HG02973 (cell line): ENCODE data around the gene PNPLA7.
A peak's percentile ranks its signal among the peaks of the same experiment; 100 is the strongest.
"Not testable (repeated sequence)": the region's sequence is repeated elsewhere in the genome, so short reads cannot be mapped to it uniquely, and the experiment has no call there.

Source experiments
- ATAC-seq: cut with Tn5 transposase; IDR thresholded peaks from one replicate; pipeline ENCODE4 v1.9.1; 2021; ENCODE audit warnings: moderate library complexity; ENCODE audit not compliant: unreplicated experiment

PNPLA7 gene

DNA sequence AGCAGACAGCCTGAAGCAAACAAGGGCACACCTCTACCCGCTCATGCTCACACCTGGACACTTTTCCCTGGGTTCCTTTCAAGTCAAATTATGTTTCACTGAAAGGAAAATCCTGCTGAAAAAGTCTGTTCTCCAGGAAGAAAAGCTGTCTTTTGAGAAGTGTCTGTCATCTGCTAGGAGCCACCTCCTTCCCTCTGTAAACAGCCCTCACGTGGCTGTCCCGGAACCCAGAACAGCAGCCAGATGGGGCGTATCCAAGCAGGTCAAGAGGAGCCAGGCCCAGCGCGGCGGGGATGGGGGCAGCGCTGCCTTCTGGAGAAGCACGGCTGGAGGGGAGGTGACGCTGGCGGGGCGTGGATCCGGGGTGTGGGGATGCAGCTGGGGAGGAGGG lies at the start of gene PNPLA7:
Gene PNPLA7 (minus strand): TSS at position 172 of the 391 bp plus-strand sequence. CDS start 205 bp downstream, outside the sequence.
- ATAC-seq, result no peak

DNA sequence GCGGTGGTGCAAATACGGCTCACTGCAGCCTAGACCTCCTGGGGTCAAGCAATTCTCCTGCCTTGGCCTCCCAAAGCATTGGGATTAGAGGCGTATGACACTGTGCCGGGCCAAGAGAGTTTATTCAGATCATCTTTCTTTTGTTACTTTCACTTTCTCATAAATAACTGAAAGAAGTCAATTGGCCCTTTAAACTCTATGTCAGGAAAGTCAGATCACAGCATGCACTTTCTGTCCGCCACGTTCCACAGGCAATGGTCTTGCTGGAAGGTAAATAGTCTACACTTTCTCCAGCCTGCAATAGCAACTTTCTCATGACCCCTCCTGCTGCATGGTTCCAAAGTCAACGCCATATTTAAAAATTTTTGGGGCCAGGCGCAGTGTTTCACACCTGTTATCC lies 48.7 kb upstream of the PNPLA7 start:
- ATAC-seq, result no peak

DNA sequence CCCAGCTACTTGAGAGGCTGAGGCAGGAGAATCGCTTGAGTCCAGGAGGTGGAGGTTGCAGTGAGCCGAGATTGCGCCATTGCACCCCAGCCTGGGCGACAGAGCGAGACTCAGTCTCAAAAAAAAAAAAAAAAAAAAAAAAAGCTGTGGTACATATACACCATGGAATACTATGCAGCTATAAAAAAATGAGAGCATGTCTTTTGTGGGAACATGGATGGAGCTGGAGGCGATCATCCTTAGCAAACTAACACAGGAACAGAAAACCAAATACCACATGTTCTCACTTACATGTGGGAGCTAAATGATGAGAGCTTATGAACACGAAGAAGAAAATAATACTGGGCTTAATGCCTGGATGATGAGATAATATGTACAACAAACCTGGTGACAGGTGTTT lies 46.4 kb upstream of the PNPLA7 start:
- not testable (repeated sequence) for ATAC-seq

DNA sequence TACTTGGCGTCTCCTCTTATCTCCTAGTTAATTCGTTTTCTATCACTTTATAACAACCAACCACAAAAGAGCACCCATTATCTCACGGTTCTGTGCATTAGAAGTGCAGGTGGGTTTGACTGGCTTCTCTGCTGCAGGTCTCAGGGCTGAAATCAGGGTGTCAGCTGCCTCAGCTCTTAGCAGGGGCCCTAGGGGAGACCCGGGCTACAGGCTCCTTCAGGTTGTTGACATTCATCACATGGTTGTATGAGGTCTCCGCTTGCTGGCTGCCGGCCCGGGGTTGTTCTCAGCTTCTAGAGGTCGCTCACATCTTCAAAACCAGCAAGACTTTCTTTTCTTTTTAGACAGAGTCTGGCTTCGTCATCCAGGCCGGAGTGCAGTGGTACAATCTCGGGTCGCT lies 43.0 kb upstream of the PNPLA7 start:
- ATAC-seq, result no peak

DNA sequence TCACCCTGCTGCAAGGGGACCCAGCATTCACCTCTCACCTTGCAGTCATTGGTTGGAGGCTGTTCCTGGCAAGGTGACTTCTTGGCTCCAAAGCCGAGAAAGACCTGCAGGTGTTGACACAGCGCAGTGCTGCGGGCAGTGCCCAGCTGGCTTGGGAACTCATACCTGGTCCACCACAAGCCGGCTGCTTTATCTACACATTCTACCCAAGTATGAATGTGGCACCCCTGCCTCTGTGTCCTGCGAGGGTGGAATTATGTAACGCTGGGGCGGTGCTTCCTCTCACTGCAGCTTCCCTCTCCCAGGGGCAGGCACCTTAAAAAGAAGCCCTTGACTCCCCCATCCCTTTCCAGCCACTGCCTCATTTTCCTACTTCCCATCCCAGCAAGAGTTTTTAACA lies 42.6 kb upstream of the PNPLA7 start:
- no peak for ATAC-seq

DNA sequence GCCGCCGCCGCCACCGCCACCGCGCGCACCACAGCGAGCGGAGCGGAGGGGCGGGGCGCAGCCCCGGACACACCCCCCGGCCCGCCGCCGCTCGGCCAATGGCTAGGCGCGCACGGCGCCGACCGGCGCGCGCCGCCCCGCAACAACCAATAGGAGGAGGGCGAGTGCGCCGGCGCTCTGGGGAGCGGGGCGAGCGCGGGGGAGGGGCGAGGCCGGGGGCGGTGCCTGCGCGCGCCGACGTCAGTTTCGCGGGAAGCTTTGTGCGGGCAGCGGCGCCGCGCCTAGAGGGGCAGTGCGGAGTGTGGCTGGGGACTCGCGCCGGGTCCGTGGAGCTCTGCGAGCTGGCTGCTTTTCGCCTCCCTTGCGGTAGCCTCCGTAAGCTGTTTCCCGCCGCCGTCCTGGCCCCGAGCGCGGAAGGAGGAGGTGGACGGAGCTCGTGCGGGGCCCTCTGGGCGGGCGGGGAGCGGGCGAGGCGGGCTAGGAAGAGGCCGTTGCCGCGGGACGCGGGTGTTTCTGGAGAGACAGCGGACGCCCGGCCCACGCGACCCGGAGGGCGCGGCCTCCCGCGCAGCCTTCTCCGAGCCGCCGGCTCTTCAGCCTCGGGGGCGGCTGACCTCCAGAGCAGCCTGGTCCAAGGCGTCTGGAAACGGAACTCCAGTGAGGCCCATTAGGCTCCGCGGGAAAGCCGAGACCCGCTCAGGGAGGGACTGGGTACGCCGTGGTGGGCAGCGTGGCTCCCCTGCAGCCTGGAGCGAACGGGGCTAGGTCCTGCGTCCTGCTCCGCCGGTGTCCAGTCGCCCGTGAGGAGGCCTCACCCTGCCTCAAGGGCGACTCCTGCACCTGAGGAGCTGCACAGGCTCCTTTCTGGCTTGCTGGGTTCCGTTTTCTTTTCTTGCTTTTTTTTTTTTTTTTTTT lies 40.5 kb upstream of the PNPLA7 start, which contains the start of gene ZMYND19:
Gene ZMYND19 (minus strand): TSS at position 44 of the 915 bp plus-strand sequence. CDS start 249 bp downstream, outside the sequence.
- ATAC-seq, result peak; percentile 73

DNA sequence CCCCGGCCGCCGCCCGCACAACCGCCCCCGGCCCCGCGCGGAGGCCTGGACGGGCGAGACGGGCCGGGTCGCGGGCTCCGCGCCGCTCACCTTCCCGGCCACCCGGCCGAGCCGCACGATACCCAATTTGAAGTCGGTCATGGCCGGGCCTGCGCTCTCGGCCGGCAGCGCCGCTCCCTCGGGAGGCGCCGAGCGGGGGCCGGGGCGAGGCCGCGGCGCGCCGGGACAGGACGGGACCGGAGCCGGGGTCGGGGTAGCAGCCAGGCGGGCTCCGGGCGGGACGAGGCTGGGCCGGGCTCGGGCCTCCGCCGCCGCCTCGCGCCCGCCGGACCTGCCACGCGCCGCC lies 39.9 kb upstream of the PNPLA7 start:
- ATAC-seq, result no peak

DNA sequence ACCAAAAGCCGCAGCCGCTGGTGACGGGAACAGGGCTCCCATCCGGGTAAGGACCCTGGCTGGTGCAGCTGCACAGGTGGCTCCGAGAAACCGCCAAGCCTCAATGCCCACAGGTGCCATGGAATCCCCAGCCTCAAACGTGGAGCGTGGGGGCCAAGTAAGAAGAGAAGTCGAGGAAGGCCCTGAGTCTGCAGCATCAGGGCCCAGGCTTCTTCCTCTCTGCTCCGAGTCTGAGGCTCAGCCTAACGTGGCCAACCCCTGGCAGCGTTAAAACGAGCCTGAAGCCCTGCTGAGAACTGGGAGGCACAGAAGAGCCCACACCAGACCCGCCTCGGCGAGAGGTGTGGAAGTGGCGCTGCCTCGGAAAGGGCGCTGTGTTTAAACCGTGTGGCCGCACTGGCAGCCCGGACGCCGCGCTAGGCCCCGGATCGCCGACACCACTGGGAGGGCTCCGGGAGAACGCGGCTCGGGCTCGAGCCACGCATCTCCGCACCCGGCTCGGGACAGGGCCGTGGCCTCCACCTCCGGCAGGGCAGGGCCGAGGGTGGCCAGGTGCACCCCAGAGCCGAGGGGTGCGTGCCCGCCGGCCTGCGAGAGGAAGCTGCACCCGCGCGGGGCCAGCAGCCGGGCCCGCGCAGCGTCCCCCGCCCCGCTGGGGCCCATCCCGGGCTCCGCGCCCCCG lies 39.4 kb upstream of the PNPLA7 start:
- ATAC-seq, result peak; percentile 18

DNA sequence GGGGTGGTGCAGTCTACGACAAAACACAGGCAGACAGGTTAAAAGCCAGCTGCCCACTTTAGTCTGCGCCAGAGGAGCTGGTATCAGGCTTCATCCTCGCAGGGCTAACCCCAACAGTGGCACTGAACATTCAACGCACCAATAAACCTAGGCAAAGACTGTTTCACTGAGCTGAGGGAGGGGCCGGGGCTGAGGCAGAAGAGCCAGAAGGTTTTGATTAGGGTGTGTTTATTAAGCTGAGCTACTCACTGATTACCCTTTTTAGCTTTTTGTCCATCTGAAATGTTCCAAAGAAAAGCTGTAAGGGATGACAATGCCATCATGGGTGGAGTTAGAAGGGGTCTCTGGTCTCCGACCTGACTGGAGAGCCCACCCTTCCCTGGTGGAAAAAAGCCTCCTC lies 38.7 kb upstream of the PNPLA7 start:
- no peak for ATAC-seq

DNA sequence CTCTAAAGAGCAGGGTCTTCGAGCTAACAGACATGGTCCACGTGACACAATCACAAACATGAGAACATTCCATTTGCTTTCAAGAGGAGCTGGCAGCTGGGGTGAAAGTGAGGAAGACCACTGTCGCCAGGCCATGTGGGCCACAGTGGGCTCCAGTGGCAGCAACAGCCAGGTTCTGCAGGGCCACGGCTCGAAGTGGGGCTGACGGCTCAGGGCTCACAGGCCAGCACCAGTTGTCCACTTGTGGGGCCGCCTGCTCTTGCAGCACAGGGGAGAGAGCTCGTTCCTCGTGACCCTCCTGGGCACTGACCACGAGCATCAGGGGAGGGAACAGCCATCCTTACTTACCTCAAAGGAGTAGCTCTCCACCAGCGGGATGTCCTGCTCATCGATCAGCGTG lies 38.1 kb upstream of the PNPLA7 start:
- ATAC-seq, result no peak

DNA sequence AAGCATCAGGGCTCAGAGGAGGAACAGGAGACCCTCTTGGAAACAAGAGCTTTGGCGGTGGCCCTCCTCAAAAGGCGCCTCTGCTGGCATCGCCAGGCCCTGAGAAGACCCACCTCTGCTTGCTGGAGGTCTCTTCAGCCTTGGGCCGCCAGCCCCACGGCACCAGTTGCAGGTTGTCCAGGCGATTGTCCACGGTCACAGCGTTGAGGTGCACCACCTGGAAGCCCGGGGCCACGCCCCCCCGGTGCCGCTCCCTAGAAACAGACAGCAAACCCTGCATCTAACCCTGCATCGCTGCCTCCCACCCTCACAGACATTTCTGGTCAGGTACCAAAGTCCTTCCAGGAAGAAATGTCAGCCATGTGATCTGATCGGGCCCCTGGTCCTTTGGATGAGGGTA lies 36.7 kb upstream of the PNPLA7 start:
- no peak for ATAC-seq

DNA sequence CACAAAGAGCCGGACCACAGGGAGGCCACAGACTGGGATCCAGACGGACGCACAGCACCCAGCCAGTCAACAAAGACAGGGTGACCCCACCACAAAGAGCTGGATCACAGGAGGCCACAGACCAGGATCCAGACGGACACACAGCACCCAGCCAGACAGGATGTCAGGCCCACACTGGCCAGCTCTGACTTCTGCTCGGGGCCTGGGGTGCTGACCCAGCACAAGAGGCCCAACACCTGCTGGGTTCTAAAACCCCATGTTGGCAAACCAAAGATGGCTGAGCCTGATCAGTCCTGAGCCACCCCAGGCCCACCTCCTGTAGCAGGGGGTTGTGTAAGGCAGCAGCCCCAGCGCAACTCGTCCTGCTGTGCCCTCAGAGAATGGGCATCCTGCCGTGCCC lies 33.8 kb upstream of the PNPLA7 start:
- no peak for ATAC-seq

DNA sequence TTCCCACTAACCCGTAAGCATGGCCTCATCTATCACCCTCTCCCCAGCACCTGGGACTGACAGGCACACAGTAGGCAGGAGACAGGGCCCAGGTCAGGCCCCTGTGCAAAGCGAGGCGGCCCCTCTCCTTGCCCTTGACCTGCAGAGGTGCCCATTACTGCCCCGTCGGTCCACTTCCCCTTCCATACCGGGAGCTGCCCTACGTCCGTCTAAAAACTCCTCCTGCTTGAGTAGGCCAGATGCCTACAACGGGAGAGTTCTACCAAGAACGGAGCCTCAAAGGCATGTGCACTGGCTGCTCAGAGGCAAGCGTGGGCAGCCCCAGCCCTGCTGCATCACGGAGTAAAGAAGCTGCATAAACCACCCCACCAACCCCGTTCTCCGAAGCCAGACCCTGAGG lies 33.1 kb upstream of the PNPLA7 start:
- ATAC-seq, result no peak

DNA sequence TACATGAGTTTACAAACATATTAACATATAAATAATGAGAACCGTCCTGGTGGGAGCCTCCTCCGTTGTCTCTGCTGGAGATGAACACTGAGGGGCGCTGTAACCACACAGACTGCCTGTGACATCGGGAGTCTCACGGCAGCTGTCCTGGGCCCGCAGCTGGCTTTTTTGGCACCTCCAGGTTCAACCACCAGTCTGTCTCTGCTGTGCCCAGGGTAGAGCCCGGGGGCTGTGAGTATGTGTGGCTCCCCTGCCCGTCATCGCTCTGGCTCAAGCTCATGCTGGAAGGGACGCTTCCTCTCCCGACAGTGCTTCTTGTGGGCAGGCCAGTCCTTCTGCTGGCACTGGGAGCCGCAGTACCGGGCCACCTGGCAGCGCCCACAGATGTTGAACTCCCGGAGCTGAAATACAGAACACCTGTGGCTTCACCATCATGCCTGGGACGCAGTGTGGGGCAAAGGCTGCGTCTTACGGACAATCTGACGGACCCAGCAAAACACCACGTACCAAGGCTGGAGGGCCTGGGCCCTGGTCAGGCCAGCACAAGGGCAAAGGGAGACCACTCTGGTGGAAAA lies 32.2 kb upstream of the PNPLA7 start:
- ATAC-seq, result no peak

DNA sequence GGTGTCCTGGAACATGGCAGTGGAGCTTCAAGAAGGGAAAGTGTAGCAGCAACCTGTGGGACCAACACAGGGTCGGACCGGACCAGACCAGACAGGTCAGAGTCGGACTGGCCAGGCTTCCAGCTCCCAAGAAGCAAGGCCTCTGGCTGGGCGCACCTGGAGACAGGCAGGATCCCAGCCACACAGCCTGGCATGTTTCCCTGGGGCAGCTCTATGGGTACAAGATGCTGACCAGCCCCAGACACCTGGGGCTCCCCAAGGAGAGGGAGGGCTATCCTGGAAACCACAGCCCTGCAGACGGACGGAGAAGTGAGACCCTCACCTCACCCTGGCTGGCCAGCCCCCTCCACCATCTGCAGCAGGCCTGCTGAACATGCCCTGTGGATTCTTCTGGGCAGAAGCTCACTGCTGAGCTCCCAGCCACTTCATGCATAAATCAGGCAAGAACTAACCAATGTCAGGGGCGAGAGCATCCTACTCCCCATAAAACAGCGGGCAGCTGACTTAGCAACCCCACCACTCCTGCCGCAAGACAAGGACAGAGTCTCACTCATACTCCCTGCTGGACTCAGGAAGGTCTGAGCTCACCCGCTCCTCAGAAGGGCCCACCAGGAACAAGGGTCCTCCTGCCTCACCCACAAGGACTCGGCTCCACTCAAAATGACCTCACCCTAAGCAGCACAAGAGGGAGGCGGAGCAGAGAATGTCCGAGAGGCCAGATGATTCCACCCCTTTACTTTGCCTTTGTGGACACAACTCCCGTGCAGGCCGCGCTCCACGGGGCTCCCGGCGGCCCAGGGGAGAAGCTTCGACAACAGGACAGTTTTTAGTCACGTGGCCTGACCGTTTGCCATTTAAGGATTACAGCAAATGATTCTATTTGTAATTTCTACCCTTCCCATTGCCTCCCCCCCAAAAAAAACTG lies 31.4 kb upstream of the PNPLA7 start:
- no peak for ATAC-seq

DNA sequence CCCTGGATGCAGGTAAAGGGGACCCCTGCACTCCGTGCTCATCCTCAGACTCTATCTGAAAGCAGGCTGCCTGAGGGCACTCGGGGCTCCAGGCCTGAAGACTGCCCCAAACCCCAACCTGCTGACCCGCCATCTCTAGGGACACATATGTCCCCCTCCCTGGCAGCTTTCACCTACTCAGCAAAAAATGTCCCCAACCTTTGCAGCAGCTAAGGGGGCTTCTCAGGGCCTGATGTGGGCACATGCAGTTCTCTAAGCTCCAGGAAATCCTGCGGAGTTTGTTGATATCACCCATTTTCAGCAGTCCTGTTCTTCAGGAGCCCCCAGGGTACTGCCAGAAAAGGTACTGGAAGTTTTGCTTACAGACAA lies 30.7 kb upstream of the PNPLA7 start:
- ATAC-seq, result no peak

DNA sequence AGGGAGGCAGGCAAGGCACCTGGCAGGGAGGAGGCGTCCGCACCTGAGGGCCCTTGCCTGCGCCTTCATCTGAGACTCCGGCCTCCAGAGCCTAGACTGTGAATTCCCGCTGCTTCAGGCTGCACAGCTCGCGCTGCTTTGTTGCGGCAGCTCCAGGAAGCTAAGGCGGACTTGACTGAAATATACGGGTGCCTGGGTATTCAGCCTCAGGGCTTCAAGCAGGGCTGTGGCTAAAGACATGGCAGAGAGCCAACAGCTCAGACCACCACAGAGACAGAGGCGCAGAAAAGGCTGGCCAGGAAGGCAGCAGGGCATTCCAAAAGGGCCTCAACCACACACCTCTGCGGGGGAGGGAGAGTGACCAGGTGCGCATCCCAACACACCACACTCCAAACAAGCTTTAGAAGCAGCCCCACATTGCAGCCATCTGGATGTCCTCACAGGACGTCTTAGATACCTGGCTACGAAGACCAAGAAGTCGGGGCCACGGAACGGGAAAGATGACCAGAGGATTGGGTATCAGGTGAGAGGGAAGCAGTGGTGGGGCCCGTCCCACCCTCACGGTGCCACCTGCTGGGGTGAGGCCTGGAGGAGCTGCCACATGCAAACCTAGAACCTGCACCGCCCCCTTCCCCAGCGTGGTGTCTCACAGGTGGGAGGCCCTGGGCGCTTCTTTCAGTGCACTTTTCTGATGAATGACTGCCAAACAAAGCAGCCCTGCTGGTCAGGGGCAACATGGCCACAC lies 30.2 kb upstream of the PNPLA7 start:
- no peak for ATAC-seq

DNA sequence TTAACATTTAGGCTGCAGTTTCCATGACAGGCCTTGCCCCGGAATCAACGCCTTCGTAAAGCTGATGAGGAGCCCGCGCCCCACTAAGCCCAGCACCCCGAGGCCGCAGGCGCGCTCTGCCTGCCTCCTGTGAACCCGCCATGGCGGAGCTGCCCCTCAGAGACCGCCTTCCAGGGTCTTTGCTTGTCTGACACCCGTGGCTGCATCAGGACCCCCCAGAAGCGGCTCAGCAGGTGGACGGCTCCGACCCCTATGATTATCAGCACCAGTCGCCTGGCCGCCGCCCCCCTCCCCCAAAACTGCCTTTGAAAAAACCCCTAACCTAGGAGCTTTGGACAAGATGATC lies 29.0 kb upstream of the PNPLA7 start:
- no peak for ATAC-seq

DNA sequence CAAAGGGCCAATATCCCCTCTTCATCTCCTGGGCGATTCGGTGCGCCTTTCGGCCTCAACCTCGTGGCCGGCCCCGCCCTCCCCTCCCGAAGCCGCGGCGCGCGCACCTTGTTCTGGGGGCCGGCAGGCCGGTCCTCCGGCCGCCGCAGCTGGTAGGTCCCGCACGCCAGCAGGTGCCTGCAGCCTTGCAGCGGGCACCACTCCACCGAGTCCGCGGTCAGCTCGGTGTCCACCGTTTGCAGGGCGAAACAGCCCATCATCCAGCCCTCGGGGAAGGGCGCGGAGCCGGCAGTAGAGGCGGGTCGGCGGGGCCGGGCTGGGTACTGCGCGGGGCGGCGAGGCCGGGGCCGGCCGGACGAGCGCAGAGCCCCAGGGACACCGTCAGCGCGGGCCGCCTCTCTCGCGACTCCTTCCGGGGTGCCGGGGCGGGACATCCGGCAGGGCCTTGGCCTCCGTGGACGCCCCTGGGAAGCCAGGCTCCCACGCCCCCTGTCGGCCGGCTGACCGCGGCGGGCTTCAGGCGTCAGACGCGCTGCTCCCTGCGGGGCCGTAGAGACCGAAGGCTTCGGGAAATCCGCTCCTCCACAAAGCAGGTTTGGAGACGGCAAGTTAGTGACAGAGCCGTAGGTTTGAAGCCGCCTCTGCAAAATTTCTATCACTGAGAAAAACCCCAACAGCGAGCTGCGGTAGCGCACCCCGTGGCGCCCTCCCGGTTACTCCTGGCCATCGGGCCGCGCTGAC lies 28.5 kb upstream of the PNPLA7 start, which contains the start of gene DPH7:
Gene DPH7 (minus strand): TSS at position 408 of the 741 bp plus-strand sequence. CDS start 148 bp downstream, at position 260.
- ATAC-seq, result peak; percentile 84
